ENCODE data around the gene CD46.
A peak's percentile ranks its signal among the peaks of the same experiment; 100 is the strongest.

Gene CD46

GRCh38 chr1:207811319-207811718 is 59.5 kb downstream of the CD46 start:
- Histone ChIP-seq H3K27me3 (ENCODE audit: control insufficient read depth, low read length) (no peaks in the 10 kb centered on the region), H3K79me2 (ENCODE audit: control insufficient read depth, low read length) (no peaks in the 10 kb centered on the region)

GRCh38 chr1:207811920-207812720 is 60.3 kb downstream of the CD46 start:
- no peaks in the 10 kb centered on the region for H3K79me2 ChIP-seq (ENCODE audit: control insufficient read depth, low read length)
- H3K27me3 ChIP-seq (ENCODE audit: control insufficient read depth, low read length), result no peaks in the 10 kb centered on the region
- H3K27ac ChIP-seq (ENCODE audit: low read depth, low read length), result no peak overlapping the region
- H3F3A ChIP-seq (ENCODE audit: control insufficient read depth, insufficient read depth), result no peaks in the 10 kb centered on the region
- H3K9me2 ChIP-seq (replicated peaks; ENCODE audit: control insufficient read depth, low read length), result no peaks in the 10 kb centered on the region
- TF ChIP-seq, protein P1, sequence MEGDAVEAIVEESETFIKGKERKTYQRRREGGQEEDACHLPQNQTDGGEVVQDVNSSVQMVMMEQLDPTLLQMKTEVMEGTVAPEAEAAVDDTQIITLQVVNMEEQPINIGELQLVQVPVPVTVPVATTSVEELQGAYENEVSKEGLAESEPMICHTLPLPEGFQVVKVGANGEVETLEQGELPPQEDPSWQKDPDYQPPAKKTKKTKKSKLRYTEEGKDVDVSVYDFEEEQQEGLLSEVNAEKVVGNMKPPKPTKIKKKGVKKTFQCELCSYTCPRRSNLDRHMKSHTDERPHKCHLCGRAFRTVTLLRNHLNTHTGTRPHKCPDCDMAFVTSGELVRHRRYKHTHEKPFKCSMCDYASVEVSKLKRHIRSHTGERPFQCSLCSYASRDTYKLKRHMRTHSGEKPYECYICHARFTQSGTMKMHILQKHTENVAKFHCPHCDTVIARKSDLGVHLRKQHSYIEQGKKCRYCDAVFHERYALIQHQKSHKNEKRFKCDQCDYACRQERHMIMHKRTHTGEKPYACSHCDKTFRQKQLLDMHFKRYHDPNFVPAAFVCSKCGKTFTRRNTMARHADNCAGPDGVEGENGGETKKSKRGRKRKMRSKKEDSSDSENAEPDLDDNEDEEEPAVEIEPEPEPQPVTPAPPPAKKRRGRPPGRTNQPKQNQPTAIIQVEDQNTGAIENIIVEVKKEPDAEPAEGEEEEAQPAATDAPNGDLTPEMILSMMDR (IDR thresholded peaks at IDR 0.05; ENCODE audit: low read depth, low read length, poor library complexity, severe bottlenecking), result peak; percentile 63
- TF ChIP-seq EZH2phosphoT487 (IDR thresholded peaks at IDR 0.05; ENCODE audit: borderline replicate concordance, low read length), result no peak
- peaks cover 14% of the 10 kb centered on the region for H3K4me1 ChIP-seq (ENCODE audit: control insufficient read depth, low read length)
- H3K9me3 ChIP-seq (ENCODE audit: control insufficient read depth, insufficient read depth, low read length), result no peaks in the 10 kb centered on the region
- H3K4me3 ChIP-seq (ENCODE audit: low read length), result no peak overlapping the region
- H4K20me1 ChIP-seq (ENCODE audit: control insufficient read depth, insufficient read depth, low read depth, low read length), result no peaks in the 10 kb centered on the region
- H3K36me3 ChIP-seq (ENCODE audit: control insufficient read depth, low read length), result peaks cover 80% of the 10 kb centered on the region
- H3K4me2 ChIP-seq (ENCODE audit: low read length), result no peak overlapping the region

More at GRCh38 chr1:207811319-207811718, 59.5 kb downstream of the CD46 start:
- H3K4me3 ChIP-seq (ENCODE audit: low read length), result no peak overlapping the region
- no peaks in the 10 kb centered on the region for H3F3A ChIP-seq (ENCODE audit: control insufficient read depth, insufficient read depth)
- H3K9me3 ChIP-seq (ENCODE audit: control insufficient read depth, insufficient read depth, low read length), result no peaks in the 10 kb centered on the region
- no peaks in the 10 kb centered on the region for H4K20me1 ChIP-seq (ENCODE audit: control insufficient read depth, insufficient read depth, low read depth, low read length)
- H3K4me1 ChIP-seq (ENCODE audit: control insufficient read depth, low read length), result peaks cover 21% of the 10 kb centered on the region
- no peaks in the 10 kb centered on the region for H3K9me2 ChIP-seq (replicated peaks; ENCODE audit: control insufficient read depth, low read length)
- H3K27ac ChIP-seq (ENCODE audit: low read depth, low read length), result no peak overlapping the region
- no peak for TF ChIP-seq EZH2phosphoT487 (IDR thresholded peaks at IDR 0.05; ENCODE audit: borderline replicate concordance, low read length)
- TF ChIP-seq, protein P1 (IDR thresholded peaks at IDR 0.05; ENCODE audit: low read depth, low read length, poor library complexity, severe bottlenecking), result no peak
- no peak overlapping the region for H3K4me2 ChIP-seq (ENCODE audit: low read length)
- peaks cover 80% of the 10 kb centered on the region for H3K36me3 ChIP-seq (ENCODE audit: control insufficient read depth, low read length)

GRCh38 chr1:207812778-207813511 is 61.1 kb downstream of the CD46 start:
- TF ChIP-seq, protein P1 (IDR thresholded peaks at IDR 0.05; ENCODE audit: low read depth, low read length, poor library complexity, severe bottlenecking), result no peak
- no peak for TF ChIP-seq EZH2phosphoT487 (IDR thresholded peaks at IDR 0.05; ENCODE audit: borderline replicate concordance, low read length)
- Histone ChIP-seq H3K4me3 (ENCODE audit: low read length) (no peak overlapping the region), H3K79me2 (ENCODE audit: control insufficient read depth, low read length) (no peaks in the 10 kb centered on the region; the same call in 1 of the 2 replicates), H3K9me3 (ENCODE audit: control insufficient read depth, insufficient read depth, low read length) (no peaks in the 10 kb centered on the region), H3K9me2 (replicated peaks; ENCODE audit: control insufficient read depth, low read length) (no peaks in the 10 kb centered on the region), H3K4me2 (ENCODE audit: low read length) (no peak overlapping the region), H3K4me1 (ENCODE audit: control insufficient read depth, low read length) (peaks cover 6% of the 10 kb centered on the region), H3K27me3 (ENCODE audit: control insufficient read depth, low read length) (no peaks in the 10 kb centered on the region), H3K36me3 (ENCODE audit: control insufficient read depth, low read length) (peaks cover 81% of the 10 kb centered on the region), H3F3A (ENCODE audit: control insufficient read depth, insufficient read depth) (no peaks in the 10 kb centered on the region), H3K27ac (ENCODE audit: low read depth, low read length) (no peak overlapping the region), H4K20me1 (ENCODE audit: control insufficient read depth, insufficient read depth, low read depth, low read length) (no peaks in the 10 kb centered on the region)

Data from DOHH2 (cell line).